ENCODE measurements around the gene C19orf73. TPM values are rescaled to one million over a fixed set of nuclear protein-coding genes. Genes with fewer than 3 reads are reported as not detected.

Gene C19orf73
- total RNA-seq, 1 donor from 2014 or later: 1.1 TPM

DNA sequence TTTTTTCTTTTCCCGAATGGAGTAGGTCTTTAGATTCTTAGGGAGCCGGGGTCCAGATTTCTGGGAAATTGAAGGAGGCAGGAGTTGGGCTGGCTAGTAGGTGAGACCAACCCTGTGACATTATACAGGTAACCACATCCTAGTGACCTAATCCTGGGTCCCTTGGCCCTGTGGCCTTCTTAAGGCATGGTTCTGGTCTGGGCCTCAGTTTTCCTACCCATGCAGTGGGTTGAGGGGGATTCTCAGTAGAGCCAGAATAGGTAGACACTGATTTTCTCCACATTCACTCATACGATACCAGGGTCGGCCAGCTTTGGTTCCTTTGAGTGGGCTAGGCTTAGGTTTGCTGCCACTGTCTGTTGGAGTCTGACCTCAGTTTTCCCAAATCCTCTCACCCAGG is 7.6 kb upstream of the C19orf73 start:
- intact Hi-C loops (cut with micrococcal nuclease): loop anchor here (5.0 to 10.0 kb wide), 3 partner anchors 326 to 1522 kb away; partner anchors contain the start of genes ALDH16A1, BICRA, IZUMO1 and PIH1D1

DNA sequence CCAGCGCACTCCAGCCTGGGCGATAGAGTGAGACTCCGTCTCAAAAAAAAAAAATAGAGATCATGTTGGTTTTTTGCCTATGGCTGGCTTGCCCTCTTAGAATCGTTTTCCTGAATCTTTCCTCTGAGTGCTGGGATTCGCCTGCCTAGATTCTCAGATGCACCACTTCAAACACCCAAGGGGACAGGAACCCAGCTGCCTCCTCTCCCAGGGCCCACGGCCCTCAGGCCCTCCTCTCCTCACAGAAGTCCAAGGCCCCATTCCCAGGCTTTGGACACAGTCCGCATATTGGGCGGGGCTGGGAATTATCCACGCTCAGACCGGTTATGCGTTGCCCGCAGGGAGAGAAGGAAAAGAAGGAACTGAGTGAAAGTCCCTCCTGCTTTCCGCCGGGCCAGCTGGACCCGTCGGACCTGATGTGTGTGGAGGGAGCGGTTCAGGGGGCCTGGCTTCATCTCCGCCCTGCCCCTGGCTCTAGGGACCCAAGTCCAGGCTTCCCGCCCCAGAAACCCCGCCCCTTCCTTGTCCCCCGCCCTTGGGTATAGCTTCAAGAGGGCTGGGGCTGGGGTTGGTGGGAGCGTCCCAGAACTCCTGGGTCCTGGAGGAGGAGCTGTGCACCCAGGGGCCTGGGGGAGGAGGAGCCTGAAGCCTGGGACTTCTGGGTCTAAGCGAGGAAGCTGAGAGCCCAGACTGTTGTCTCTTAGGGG is 6.2 kb upstream of the C19orf73 start:
- intact Hi-C loops (cut with micrococcal nuclease): loop anchor here (5.0 to 10.0 kb wide), 3 partner anchors 327 to 1520 kb away; partner anchors contain the start of genes ALDH16A1, BICRA, IZUMO1 and PIH1D1

DNA sequence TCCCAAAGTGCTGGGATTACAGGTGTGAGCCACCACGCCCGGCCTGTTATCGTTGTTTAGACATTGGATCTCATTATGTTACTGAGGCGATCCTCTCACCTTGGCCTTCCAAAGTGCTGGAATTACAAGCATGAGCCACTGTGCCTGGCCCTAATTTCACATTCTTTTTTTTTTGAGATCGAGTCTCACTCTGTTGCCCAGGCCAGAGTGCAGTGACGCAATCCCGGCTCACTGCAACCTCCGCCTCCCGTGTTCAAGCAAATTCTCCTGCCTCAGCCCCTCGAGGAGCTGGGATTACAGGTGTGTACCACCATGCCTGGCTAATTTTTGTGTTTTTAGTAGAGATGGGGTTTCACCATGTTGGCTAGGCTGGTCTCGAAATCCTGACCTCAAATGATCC is 4.3 kb upstream of the C19orf73 start:
- intact Hi-C loops (cut with micrococcal nuclease): loop anchor here (10.0 kb wide), 1 partner anchor 1518 kb away; the partner anchor contains the start of gene BICRA

DNA sequence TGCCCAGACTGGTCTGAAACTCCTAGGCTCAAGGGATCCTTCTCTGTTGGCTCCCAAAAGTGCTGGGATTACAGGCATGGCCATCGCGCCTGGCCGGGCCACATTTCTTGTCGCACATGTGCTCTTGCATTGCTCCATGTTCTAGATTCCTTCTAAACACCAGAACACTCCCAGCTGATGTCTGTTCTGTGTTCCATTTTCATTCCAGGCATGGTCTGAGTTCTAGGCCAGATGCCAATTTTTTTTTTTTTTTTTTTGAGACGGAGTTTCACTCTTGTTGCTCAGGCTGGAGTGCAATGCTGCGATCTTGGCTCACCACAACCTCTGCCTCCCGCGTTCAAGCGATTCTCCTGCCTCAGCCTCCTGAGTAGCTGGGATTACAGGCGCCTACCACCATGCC is 2.9 kb upstream of the C19orf73 start:
- intact Hi-C loops (cut with micrococcal nuclease): loop anchor here (10.0 kb wide), 1 partner anchor 1517 kb away; the partner anchor contains the start of gene BICRA

DNA sequence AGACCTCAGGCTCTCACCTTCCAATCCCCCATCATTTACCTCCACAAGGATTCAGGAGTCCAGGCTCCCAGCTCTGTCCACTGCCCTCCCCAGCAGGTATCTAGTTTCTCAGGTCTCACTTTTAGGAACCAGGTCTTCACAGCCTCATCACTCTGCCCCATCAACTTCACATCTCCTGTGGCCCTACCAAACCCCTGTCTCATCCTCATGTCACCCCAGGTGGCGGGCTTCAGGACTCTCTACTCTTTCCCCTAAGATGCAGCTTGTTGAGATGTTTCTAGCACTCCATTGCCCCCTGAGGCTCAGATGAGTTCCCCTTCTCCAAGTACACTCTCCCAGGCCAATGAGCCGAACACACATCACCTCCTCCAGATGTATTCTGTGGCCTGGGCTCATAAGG is 1.9 kb upstream of the C19orf73 start:
- intact Hi-C loops (cut with micrococcal nuclease): loop anchor here (10.0 kb wide), 1 partner anchor 1516 kb away; the partner anchor contains the start of gene BICRA

DNA sequence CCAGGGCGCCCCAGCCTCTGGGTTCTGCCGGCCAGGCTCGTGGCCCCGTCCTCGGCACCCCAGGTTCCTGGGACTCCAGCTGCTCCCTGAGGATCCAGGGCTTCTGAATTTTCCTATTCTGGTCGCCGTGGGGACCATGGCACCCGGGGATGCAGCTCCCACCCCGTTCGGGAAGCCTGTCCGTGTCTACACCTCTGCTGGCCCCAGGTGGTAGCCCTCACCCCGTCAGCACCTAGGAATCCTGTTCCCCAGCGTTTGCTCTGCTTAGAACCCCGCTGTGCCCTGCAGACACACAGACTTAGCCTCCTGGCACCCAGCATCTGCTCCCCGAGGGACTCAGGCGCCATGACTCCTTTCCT is 1.4 kb upstream of the C19orf73 start:
- intact Hi-C loops (cut with micrococcal nuclease): loop anchor here (10.0 kb wide), 1 partner anchor 1516 kb away; the partner anchor contains the start of gene BICRA

DNA sequence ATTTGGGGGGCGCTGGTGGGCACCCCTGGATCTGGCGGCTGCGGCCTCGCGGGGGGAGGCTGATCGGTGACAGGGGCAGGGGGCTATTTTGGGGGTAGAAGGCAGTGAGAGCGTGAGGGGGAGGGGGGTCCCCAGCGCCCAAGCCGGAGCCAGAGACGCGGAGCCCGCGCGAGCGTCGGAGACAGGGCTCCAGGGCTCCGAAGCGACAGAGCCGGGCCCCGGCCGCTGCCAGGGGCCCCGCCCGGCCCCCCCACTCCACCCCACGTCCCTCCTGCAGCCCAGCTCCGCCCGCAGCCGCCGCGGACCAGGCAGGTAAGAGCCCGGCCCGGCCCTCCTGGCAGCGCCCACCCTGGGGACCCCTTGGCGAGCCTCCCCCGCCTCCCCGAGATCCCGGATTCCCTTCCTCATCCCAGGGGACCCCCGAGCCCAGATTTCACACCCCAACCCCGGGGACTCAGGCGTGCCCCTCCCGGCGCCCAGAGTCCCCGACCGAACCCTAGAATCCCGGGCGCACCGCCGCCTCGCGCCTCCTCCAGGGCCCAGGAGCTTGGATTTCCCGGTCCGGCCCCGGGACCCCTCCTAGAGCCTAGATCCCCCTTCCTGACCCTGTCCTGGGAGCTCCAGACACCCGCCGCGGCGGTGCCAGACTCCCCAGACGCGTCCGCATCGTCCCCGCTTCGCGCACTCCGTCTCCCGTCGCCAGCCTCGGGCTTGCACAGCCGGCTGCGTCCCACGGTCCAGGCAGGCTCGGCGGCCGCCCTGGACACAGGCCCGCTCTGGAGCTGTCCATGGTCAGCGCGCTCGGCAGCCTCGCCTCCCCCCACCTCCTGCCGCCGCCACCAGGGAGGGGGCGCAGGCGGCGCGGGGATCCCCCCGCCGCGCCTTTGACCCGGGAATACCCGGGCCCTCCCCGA is 725 bp upstream of the C19orf73 start, which contains the start of gene PPFIA3:
Gene PPFIA3, plus strand, starts transcription at position 134 of the 914 bp plus-strand sequence. CDS start 8,330 bp downstream, outside the sequence.
- intact Hi-C loops (cut with micrococcal nuclease): loop anchor here (1.0 to 10.0 kb wide), 11 partner anchors 9 to 1845 kb away; partner anchors contain the start of genes AP2A1, BICRA, DBP and GYS1

DNA sequence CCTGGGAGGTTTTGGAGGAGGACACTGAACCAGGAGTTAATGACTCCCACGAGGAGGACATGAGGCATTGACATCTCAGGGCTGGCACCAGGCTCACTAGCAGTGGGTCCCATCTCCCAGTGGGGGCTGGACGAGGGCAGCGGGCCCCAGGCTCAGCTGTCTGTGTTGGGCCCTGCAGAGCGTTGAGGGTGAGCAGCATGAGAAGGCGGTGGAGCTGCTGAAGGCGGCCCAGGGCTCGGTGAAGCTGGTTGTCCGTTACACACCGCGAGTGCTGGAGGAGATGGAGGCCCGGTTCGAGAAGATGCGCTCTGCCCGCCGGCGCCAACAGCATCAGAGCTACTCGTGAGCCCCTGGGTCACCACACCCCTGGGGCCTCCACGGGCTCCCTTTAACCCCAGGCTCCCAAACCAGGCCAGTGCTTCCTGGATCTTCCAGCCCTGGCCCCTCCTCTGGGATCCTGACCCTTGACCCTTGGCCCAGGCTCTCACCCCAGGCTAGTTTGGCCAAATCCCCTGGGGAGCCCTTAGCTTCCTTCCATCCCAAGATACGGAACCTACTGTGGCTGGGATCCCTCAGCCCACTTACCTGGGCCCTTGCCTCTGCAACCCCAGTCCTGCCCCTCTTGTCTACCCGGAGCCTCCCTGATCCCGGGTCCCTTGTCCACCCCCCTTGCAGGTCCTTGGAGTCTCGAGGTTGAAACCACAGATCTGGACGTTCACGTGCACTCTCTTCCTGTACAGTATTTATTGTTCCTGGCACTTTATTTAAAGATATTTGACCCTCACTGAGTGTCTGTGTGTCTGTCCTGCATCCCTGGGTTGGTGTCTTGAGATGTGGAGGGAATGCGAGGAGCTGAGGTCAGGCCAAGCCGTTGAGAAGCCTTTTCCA is 1.0 kb downstream of the C19orf73 start:
- intact Hi-C loops (cut with micrococcal nuclease): loop anchor here (2.0 to 10.0 kb wide), 6 partner anchors 25 to 1843 kb away; partner anchors contain the start of genes AP2A1, DBP, INAFM1 and LHB

DNA sequence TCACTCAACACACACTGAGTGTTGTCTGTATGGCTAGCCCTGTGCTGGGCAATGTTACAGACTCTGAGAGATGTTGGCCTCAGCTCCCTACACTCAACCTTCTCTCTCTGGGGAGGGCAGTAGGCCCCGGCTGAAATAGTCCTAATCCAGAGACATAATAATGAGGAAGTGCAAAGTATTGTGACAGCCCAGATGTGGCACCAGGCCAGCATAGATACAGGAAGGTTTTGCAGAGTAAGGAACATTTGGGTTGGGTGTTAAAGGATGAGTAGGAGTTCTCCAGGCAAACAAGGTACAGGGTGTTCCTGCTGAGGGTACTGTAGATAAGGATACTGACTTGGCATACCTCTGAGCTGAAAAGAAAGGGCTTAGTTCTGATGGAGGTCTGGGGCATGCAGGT is 2.4 kb downstream of the C19orf73 start:
- intact Hi-C loops (cut with micrococcal nuclease): loop anchor here (5.0 to 10.0 kb wide), 5 partner anchors 99 to 1842 kb away; partner anchors contain the start of genes AP2A1, DBP, INAFM1 and LHB

DNA sequence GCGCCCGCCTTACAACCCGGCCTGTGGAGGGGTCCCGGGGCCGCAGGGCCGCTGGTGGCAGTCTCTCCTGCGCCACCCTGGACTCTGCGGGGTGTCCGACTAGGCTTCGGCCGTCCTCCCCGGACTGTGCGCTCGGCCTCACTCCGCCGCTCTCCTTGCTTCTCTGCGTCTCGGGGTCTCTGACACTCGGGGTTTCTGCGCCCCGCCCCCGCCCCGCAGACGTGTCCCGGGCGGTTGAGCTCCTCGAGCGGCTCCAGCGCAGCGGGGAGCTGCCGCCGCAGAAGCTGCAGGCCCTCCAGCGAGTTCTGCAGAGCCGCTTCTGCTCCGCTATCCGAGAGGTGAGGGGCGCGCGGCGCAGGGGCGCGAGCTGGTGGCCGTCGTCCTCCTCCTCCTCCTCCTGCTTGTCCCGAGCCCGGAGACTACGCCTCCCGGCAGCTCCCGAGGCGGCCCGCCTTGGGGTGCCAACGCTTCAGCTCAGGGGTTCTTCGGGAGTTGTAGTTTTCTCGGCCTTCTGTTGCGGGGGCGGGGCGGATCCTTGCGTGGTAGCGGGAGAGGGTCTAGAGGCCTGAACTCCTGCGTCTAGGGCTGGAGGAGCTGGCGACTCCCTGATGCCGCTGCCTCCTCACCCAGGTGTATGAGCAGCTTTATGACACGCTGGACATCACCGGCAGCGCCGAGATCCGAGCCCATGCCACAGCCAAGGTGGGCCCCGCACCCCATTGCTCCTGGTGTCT is 4.1 kb downstream of the C19orf73 start:
- intact Hi-C loops (cut with micrococcal nuclease): loop anchor here (1.0 to 10.0 kb wide), 8 partner anchors 14 to 1840 kb away; partner anchors contain the start of genes AP2A1, DBP, INAFM1 and LHB

DNA sequence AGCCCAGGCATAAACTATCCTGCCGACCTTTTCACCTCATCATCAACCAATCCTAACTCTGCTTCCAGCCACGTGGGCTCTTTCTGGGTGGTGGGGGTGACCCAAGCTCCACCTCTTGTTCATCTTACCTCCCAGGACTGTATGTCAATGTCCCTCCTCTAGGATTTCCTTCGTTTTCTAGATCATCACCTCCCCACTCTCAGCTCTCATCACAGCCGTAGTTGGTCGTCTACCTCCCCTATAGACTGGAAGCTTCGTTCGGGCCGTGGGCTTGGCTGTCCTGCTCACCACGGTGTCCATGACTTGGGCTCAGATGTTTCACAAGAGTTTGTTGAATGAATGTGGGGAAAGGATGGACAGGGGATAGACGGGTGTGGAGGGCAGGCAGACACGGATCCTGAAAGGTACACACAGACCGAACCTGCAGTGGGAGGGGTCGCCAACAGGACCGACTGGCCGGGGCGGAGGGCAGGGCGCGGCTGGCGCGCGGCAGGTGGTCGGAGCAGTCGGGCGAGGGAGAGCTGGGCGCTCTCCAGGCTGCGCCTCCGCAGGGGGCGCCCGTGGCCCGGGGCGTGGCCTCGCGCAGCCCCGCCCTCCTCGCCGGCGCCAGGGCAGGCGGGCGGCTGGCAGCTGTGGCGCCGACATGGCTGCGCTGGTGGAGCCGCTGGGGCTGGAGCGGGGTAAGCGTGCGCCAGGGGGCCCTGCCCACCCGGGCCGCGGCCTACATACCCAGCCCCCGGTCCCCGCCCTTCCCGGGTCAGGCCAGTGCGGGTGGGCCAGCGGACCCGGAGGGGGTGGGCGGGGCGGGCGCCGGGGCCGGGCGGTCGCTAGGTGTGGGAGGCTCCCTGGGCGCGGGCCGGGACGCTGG is 4.9 kb downstream of the C19orf73 start, which contains the start of gene LIN7B:
Gene LIN7B, plus strand, starts transcription at position 609 of the 868 bp plus-strand sequence. Its CDS starts 35 bp downstream, at position 644.
- intact Hi-C loops (cut with micrococcal nuclease): loop anchor here (1.0 to 10.0 kb wide), 5 partner anchors 14 to 1839 kb away; partner anchors contain the start of genes INAFM1, PRR12 and SNRNP70

DNA sequence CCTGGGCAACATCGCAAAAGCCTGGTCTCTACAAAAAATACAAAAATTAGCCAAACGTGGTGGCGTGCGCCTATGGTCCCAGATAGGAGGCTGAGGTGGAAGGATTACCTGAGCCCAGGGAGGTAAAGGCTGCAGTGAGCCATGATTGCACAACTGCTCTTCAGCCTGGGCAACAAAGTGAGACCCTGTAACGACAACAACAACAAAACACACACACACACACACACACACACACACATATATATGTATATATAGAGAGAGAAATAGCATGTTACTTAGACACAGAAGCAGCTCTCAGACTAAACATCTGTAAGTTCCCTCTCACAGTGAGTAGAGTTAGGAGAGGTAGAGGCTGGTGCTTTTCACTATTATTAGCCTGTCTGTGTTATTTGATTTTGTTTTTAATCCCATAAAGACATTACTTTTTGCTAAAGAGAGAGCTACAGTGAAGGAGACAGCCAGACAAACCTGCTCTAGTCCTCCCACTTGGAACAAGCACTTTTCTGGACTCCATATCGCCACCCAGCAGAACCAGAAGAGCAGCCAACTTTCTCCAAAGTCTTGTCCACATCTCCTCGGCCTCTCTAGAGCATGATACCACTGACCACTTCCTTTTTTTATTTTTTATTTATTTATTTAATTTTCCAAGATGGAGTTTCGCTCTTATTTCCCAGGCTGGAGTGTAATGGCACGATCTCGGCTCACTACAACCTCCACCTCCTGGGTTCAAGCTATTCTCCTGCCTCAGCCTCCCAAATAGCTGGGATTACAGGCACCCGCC is 7.5 kb downstream of the C19orf73 start:
- intact Hi-C loops (cut with micrococcal nuclease): loop anchor here (10.0 kb wide), 2 partner anchors 483 to 1837 kb away; partner anchors contain the start of genes INAFM1 and PRR12

DNA sequence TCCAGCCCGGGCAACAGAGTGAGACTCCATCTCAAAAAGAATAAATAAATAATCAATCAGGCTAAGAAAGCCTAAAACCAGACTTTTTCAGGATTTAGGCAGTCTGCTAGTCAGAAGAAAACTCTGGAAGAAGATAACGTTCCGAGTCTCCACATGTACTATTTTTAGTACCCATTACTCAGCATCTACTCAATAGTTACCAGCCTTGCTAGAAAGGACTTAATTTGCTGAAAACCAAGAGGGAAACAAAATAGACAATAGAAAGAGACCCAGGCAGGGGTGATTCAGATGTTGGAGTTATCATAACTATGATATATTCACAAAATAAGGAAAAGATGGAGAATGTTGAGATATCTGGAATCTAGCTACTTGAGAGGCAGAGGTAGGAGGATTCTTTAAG is 8.4 kb downstream of the C19orf73 start:
- intact Hi-C loops (cut with micrococcal nuclease): loop anchor here (10.0 kb wide), 2 partner anchors 484 to 1836 kb away; partner anchors contain the start of genes INAFM1 and PRR12

DNA sequence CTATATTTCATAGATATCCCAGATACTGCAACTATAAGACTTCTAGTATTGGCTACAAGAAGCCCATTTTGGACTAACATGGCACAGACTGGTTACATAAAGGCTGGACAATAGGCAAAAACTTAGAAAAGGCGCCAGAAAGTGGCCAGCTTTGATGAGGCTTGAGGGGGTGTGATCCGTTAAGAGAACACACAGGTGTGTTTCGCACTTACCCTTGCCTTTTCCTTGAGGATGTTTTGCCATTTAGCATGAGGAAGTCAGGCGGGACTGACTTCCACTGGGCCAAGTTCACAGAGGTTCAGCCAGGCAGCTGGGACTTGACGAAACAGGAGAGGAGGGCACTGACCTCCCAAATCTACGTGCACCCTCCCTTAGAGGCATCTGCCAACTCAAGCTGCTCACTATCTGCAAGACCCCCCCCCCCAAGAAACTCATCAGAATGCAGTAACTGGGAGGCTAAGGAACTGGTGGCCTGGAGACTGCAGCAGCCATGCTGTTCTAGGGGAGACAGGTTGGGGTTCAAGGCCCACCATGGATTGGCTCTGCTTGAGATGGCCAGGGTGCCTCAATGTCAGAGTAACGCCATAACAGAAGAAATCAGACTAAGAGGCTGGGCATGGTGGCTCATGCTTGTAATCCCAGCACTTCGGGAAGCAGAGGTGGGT is 9.2 kb downstream of the C19orf73 start:
- intact Hi-C loops (cut with micrococcal nuclease): loop anchor here (10.0 kb wide), 2 partner anchors 485 to 1835 kb away; partner anchors contain the start of genes INAFM1 and PRR12

DNA sequence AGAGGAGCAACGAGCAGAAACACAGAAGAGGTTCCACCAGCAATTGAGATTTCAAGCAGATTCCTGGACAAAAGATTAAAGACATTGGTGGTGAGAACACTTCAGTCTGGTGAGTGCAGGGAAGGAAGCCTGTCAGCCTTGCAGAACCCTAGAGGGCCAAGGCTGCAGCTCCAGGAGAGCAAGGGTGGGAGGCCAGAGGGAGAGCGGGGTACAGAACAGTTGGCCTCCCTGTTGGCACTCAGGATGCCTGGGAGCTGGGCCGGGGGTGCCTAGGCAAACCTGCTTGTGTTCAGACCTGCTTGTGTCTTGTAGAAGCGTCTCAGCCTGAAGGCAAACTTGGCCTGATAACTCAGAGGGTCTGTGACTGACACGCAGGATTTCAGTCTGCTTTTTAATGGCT is 9.9 kb downstream of the C19orf73 start:
- intact Hi-C loops (cut with micrococcal nuclease): no loop called here

DNA sequence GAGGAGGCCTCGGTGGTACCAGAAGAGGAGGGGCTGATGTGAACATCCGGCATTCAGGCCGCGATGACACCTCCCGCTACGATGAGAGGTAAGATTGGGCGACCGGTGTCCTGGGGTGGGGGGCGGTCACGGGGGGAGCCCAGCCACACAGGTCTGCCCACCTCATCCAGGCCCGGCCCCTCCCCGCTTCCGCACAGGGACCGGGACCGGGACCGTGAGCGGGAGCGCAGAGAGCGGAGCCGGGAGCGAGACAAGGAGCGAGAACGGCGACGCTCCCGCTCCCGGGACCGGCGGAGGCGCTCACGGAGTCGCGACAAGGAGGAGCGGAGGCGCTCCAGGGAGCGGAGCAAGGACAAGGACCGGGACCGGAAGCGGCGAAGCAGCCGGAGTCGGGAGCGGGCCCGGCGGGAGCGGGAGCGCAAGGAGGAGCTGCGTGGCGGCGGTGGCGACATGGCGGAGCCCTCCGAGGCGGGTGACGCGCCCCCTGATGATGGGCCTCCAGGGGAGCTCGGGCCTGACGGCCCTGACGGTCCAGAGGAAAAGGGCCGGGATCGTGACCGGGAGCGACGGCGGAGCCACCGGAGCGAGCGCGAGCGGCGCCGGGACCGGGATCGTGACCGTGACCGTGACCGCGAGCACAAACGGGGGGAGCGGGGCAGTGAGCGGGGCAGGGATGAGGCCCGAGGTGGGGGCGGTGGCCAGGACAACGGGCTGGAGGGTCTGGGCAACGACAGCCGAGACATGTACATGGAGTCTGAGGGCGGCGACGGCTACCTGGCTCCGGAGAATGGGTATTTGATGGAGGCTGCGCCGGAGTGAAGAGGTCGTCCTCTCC is 11.1 kb downstream of the C19orf73 start:
- intact Hi-C loops (cut with micrococcal nuclease): no loop called here
